H9 (cell line): Measurements from ENCODE around the gene B3GNT2. TPM values are rescaled to one million over a fixed set of nuclear protein-coding genes. Genes with fewer than 3 reads are reported as not detected.
A peak's percentile ranks its signal among the peaks of the same experiment; 100 is the strongest.

Source experiments
- DNase-seq: peaks from one replicate; pipeline ENCODE4 v3.0.0-alpha.2; 2017
- H2AFZ ChIP-seq: one replicate; pipeline ENCODE4 v1.6.1; 2013; ENCODE audit warnings: mild to moderate bottlenecking, low read length, control low read depth, moderate library complexity
- H2AK5ac ChIP-seq: 2 replicates; pipeline ENCODE4 v1.6.1; 2013; ENCODE audit warnings: low read length, control low read depth, mixed read lengths; ENCODE audit not compliant: insufficient read length
- H2BK120ac ChIP-seq: one replicate; pipeline ENCODE4 v1.6.1; 2013; ENCODE audit warnings: low read depth, mild to moderate bottlenecking, low read length, control low read depth, inconsistent platforms; ENCODE audit not compliant: poor library complexity, severe bottlenecking
- H2BK12ac ChIP-seq: 2 replicates; pipeline ENCODE4 v1.6.1; 2013; ENCODE audit warnings: low read length, control low read depth, mixed read lengths, low read depth; ENCODE audit not compliant: insufficient read length
- H2BK15ac ChIP-seq: 2 replicates; pipeline ENCODE4 v1.6.1; 2013; ENCODE audit warnings: low read depth, low read length, control low read depth
- H2BK20ac ChIP-seq: one replicate; pipeline ENCODE4 v1.6.1; 2013; ENCODE audit warnings: low read depth, mild to moderate bottlenecking, low read length, control low read depth, inconsistent platforms; ENCODE audit not compliant: poor library complexity, severe bottlenecking
- H2BK5ac ChIP-seq: 2 replicates; pipeline ENCODE4 v1.6.1; 2013; ENCODE audit warnings: low read length, control low read depth, mixed read lengths; ENCODE audit not compliant: insufficient read length
- H3K14ac ChIP-seq: 2 replicates; pipeline ENCODE4 v1.6.1; 2013; ENCODE audit warnings: low read length, control low read depth; ENCODE audit not compliant: insufficient read depth
- H3K18ac ChIP-seq: 2 replicates; pipeline ENCODE4 v1.6.1; 2013; ENCODE audit warnings: low read depth, mild to moderate bottlenecking, mixed read lengths, low read length, control low read depth; ENCODE audit not compliant: insufficient read length
- H3K23ac ChIP-seq: 2 replicates; pipeline ENCODE4 v1.6.1; 2013; ENCODE audit warnings: low read length, control low read depth, mixed read lengths, low read depth; ENCODE audit not compliant: insufficient read length
- H3K23me2 ChIP-seq: 2 replicates; pipeline ENCODE4 v1.6.1; 2013; ENCODE audit warnings: low read depth, mild to moderate bottlenecking, mixed read lengths, low read length, control low read depth; ENCODE audit not compliant: insufficient read length, poor library complexity, severe bottlenecking
- H3K27ac ChIP-seq: 2 replicates; pipeline ENCODE4 v1.5.1; 2013; ENCODE audit warnings: low read length, control low read depth, mixed read lengths, low read depth; ENCODE audit not compliant: insufficient read length
- H3K27me3 ChIP-seq: 2 replicates; pipeline ENCODE4 v1.6.1; 2013; ENCODE audit warnings: low read length, control low read depth, inconsistent platforms; ENCODE audit not compliant: insufficient read depth
- H3K4ac ChIP-seq: 2 replicates; pipeline ENCODE4 v1.6.1; 2013; ENCODE audit warnings: low read depth, mild to moderate bottlenecking, control low read depth, inconsistent platforms, low read length, moderate library complexity
- H3K4me1 ChIP-seq: 2 replicates; pipeline ENCODE4 v1.6.1; 2013; ENCODE audit warnings: low read length, control low read depth, inconsistent platforms; ENCODE audit not compliant: insufficient read depth
- H3K4me2 ChIP-seq: 2 replicates; pipeline ENCODE4 v1.6.1; 2013; ENCODE audit warnings: low read length, control low read depth, mixed read lengths; ENCODE audit not compliant: insufficient read length, insufficient read depth
- H3K56ac ChIP-seq: 2 replicates; pipeline ENCODE4 v1.6.1; 2013; ENCODE audit warnings: low read depth, mild to moderate bottlenecking, mixed read lengths, low read length, control low read depth; ENCODE audit not compliant: insufficient read length
- H3K79me1 ChIP-seq: 2 replicates; pipeline ENCODE4 v1.6.1; 2013; ENCODE audit warnings: low read depth, mild to moderate bottlenecking, moderate library complexity, low read length, control low read depth, inconsistent platforms; ENCODE audit not compliant: insufficient read depth, poor library complexity, severe bottlenecking
- H3K79me2 ChIP-seq: 2 replicates; pipeline ENCODE4 v1.6.1; 2013; ENCODE audit warnings: low read length, control low read depth, inconsistent platforms; ENCODE audit not compliant: insufficient read depth
- H3K9ac ChIP-seq: 2 replicates; pipeline ENCODE4 v1.6.1; 2013; ENCODE audit warnings: low read length, control low read depth, mixed read lengths; ENCODE audit not compliant: insufficient read length; ENCODE audit errors: extremely low read depth
- H3K9me3 ChIP-seq: one replicate; pipeline ENCODE4 v1.6.1; 2013; ENCODE audit warnings: low read depth, low read length, inconsistent platforms; ENCODE audit not compliant: control insufficient read depth
- H3T11ph ChIP-seq: one replicate; pipeline ENCODE4 v1.6.1; 2013; ENCODE audit warnings: mild to moderate bottlenecking, low read length, control low read depth, inconsistent platforms
- H4K20me1 ChIP-seq: one replicate; pipeline ENCODE4 v1.6.1; 2013; ENCODE audit not compliant: control insufficient read depth, insufficient read length, insufficient read depth
- H4K5ac ChIP-seq: 2 replicates; pipeline ENCODE4 v1.6.1; 2013; ENCODE audit warnings: low read depth, mild to moderate bottlenecking, mixed read lengths, low read length, control low read depth; ENCODE audit not compliant: insufficient read length
- H4K8ac ChIP-seq: replicated peaks from 2 replicates; pipeline ENCODE4 v1.6.1; 2013; ENCODE audit warnings: low read length, control low read depth, mixed read lengths, low read depth; ENCODE audit not compliant: insufficient read length
- H4K91ac ChIP-seq: 2 replicates; pipeline ENCODE4 v1.6.1; 2013; ENCODE audit warnings: low read depth, mild to moderate bottlenecking, moderate library complexity, mixed read lengths, low read length, control low read depth; ENCODE audit not compliant: insufficient read length
- H3K27ac Mint-ChIP-seq, 3 experiments: 2 replicates in 2 of 3; 3 replicates in 1 of 3; pipeline ENCODE4 v1.8.0; 2020 to 2021; ENCODE audit warnings: mixed read lengths in 3 of 3, mild to moderate bottlenecking in 1 of 3, moderate library complexity in 1 of 3
- H3K27me3 Mint-ChIP-seq: 2 replicates; pipeline ENCODE4 v1.8.0; 2021; ENCODE audit warnings: low read depth, mild to moderate bottlenecking, moderate library complexity, mixed read lengths
- H3K36me3 Mint-ChIP-seq, 3 experiments: 2 replicates in 2 of 3; 3 replicates in 1 of 3; pipeline ENCODE4 v1.8.0; 2020 to 2021; ENCODE audit warnings: low read depth in 3 of 3, mixed read lengths in 3 of 3; ENCODE audit not compliant: insufficient read depth in 1 of 3
- H3K4me1 Mint-ChIP-seq, 2 experiments: 2 replicates each; pipeline ENCODE4 v1.8.0; 2020; ENCODE audit warnings: mixed read lengths in 2 of 2
- H3K4me3 Mint-ChIP-seq, 2 experiments: 2 replicates in 1 of 2; 3 replicates in 1 of 2; pipeline ENCODE4 v1.8.0; 2020 to 2021; ENCODE audit warnings: mild to moderate bottlenecking in 2 of 2, mixed read lengths in 2 of 2, moderate library complexity in 1 of 2
- H3K9me3 Mint-ChIP-seq, 2 experiments: 2 replicates in 1 of 2; 3 replicates in 1 of 2; pipeline ENCODE4 v1.8.0; 2020; ENCODE audit warnings: mild to moderate bottlenecking in 2 of 2, mixed read lengths in 2 of 2, moderate library complexity in 1 of 2
- CTCF ChIP-seq: fragments of 200-600 bp; sonication (generic); conservative IDR thresholded peaks from 3 replicates; pipeline ENCODE4 v1.8.0; 2021; ENCODE audit warnings: antibody characterized with exemption, mild to moderate bottlenecking
- WGBS: extraction: QIAGEN DNeasy Blood & Tissue Kit; methylation state at CpG from one replicate; pipeline ENCODE4 v1.1.7; 2013; ENCODE audit warnings: missing lambda C conversion rate, low lambda C conversion rate, mixed read lengths; ENCODE audit not compliant: insufficient read length; ENCODE audit errors: extremely low coverage; 5-methylcytosine and 5-hydroxymethylcytosine counted together
- total RNA-seq: library from RNA; stranded (reverse); gene quantifications from 2 replicates; pipeline ENCODE4 v1.2.1, GENCODE V29; 2021

B3GNT2 gene
- total RNA-seq, 1 experiment from 2014 or later = 55.3 TPM

- Histone ChIP-seq H3K9me3 (no peaks in the 10 kb centered on the region), H3K4me2 (no peak overlapping the region), H3K4ac (no peak overlapping the region), H2BK20ac (no peak overlapping the region), H2BK12ac (no peak overlapping the region), H3K18ac (no peak overlapping the region), H3K23ac (no peak overlapping the region), H2BK120ac (no peak overlapping the region), H3K56ac (no peak overlapping the region), H3K4me1 (peaks cover 10% of the 10 kb centered on the region; the same call in 1 of the 2 replicates), H4K5ac (no peak overlapping the region), H3T11ph (no peak overlapping the region), H2AFZ (no peak overlapping the region), H3K27me3 (no peaks in the 10 kb centered on the region), H4K8ac (no peak overlapping the region), H3K79me1 (no peaks in the 10 kb centered on the region), H2BK5ac (no peak overlapping the region), H3K9ac (no peak overlapping the region), H3K27ac (no peak overlapping the region), H4K20me1 (no peaks in the 10 kb centered on the region), H3K14ac (no peak overlapping the region), H3K79me2 (no peaks in the 10 kb centered on the region), H3K23me2 (no peaks in the 10 kb centered on the region), H2BK15ac (no peak overlapping the region), H4K91ac (no peak overlapping the region), H2AK5ac (no peak overlapping the region)
- H3K36me3 Mint-ChIP-seq = peaks cover 2 to 10% (median 2%) of the 10 kb centered on the region in 3 experiments; a peak in 6 of 7 replicates
- H3K9me3 Mint-ChIP-seq = peaks cover 5% of the 10 kb centered on the region in 2 experiments
- H3K27ac Mint-ChIP-seq = peak overlapping the region in 2 of 3 experiments; percentile 18 to 76; a peak in 3 of 7 replicates
- H3K4me3 Mint-ChIP-seq = no peak overlapping the region
- WGBS = no CpG with 5 or more reads among the region's 3 CpGs
- no peak for DNase-seq
- no peaks in the 10 kb centered on the region for H3K27me3 Mint-ChIP-seq
- peaks cover 34 to 40% of the 10 kb centered on the region in 2 experiments for H3K4me1 Mint-ChIP-seq
- no peak for TF ChIP-seq CTCF
These were observed 68.3 kb downstream of the B3GNT2 start for GRCh38 chr2:62264186-62264585.
